ENCODE data around the gene CATSPERE.

- TF ChIP-seq CTCF (IDR thresholded peaks at IDR 0.05; ENCODE audit: low read depth, low read length) (no peak), POLR2A (IDR thresholded peaks at IDR 0.05; ENCODE audit: extremely low read depth, insufficient read length) (no peak), MAX (IDR thresholded peaks at IDR 0.05; ENCODE audit: low read depth, low read length) (no peak), MYC (IDR thresholded peaks at IDR 0.05; ENCODE audit: low read depth, low read length) (no peak)
Measured at GRCh38 chr1:244559561-244559960, 98.5 kb downstream of the CATSPERE start.
